Breast epithelium (tissue), 3 donors: ENCODE data around the gene RABEPK.

Experiments used
- CTCF ChIP-seq, 3 donors: fragments of 450-650 bp; IDR thresholded peaks; one replicate each; pipeline ENCODE4 v1.5.1; 2016 to 2017; ENCODE audit warnings: antibody characterized with exemption in 3 of 3, mild to moderate bottlenecking in 3 of 3, moderate library complexity in 3 of 3
- POLR2A ChIP-seq: fragments of 450-650 bp; IDR thresholded peaks from one replicate; pipeline ENCODE4 v1.6.1; 2016; ENCODE audit warnings: antibody characterized with exemption, mild to moderate bottlenecking, moderate library complexity
- POLR2AphosphoS5 ChIP-seq, 3 donors: sonication (generic); formaldehyde crosslinking; IDR thresholded peaks; one replicate each; pipeline ENCODE4 v1.6.1; 2017; ENCODE audit warnings: antibody characterized with exemption in 3 of 3

- no peak for TF ChIP-seq CTCF (IDR thresholded peaks at IDR 0.05)
- TF ChIP-seq POLR2AphosphoS5 (IDR thresholded peaks at IDR 0.05) = no peak
- TF ChIP-seq POLR2A = no peak
Observed at GRCh38 chr9:125227761-125228160, 27.4 kb downstream of the RABEPK start.
